HUES64 (cell line): ENCODE results near the gene TSPAN32.
A peak's percentile ranks its signal among the peaks of the same experiment; 100 is the strongest.

Experiments used
- H3K27ac ChIP-seq: 2 replicates; pipeline ENCODE4 v1.7.0; 2013; ENCODE audit warnings: low read depth, low read length, inconsistent platforms
- H3K27me3 ChIP-seq: 2 replicates; pipeline ENCODE4 v1.6.1; 2013; ENCODE audit warnings: mild to moderate bottlenecking, low read length; ENCODE audit not compliant: insufficient read depth
- H3K36me3 ChIP-seq: 2 replicates; pipeline ENCODE4 v1.6.1; 2013; ENCODE audit warnings: mild to moderate bottlenecking, low read length; ENCODE audit not compliant: insufficient read depth
- H3K4me1 ChIP-seq: 2 replicates; pipeline ENCODE4 v1.6.1; 2013; ENCODE audit warnings: mild to moderate bottlenecking, low read length, moderate library complexity; ENCODE audit not compliant: insufficient read depth
- H3K4me3 ChIP-seq: 2 replicates; pipeline ENCODE4 v1.5.1; 2013; ENCODE audit warnings: mild to moderate bottlenecking, low read length, moderate library complexity
- H3K9ac ChIP-seq: 2 replicates; pipeline ENCODE4 v1.6.1; 2013; ENCODE audit warnings: mild to moderate bottlenecking, low read depth, low read length
- H3K9me3 ChIP-seq: 2 replicates; pipeline ENCODE4 v1.6.1; 2013; ENCODE audit warnings: low read depth, low read length; ENCODE audit not compliant: insufficient read depth
- WGBS: fragments of 150-250, 120-280 bp; methylation state at CpG from one replicate; pipeline ENCODE4 v1.1.7; 2013; ENCODE audit warnings: missing lambda C conversion rate; 5-methylcytosine and 5-hydroxymethylcytosine counted together

The TSPAN32 gene

DNA sequence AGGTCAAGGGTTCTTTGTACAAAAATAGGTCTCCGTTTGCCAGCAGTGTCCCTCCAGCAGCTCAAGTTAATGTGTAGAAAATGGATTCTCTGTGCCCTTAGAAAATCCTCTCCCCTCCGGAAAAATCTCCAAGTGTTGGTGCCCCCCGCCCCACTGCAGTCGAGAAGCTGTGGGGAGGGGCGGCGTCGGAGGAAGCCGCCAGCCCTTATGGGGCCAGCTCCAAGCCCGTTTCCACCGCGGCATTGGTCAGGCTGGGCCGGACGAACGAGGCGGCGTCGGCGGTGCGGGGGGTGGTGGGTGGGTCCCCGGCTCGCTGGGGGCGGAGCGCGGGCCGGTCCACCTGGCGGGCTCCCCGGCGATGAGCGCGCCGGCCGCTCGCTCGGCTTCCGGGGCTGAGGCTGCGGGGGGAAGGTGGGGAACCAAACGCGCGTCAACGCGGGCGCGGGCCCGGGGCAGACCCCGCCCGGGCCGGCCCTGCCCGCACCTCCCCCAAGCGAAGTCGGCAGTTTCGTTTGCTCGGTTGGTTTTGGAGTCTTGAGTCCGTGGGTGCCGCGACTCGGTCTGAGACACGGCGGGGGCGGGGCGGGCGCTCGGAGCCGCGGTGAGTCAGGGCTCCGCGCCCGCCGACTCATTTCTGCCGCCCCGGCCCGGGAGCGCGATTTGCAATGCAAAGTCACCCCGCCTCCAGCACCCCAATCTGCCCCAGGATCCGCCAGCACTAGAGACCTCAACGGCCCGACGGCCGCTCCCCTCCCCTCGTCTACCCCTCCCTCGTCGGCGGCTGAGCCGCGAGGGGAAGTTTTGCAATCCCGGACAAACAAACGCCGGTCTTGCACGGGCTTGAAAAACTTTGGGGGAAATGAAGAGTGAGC, 32.8 kb upstream of the TSPAN32 start:
- peak overlapping the region; percentile 52 for H3K4me3 ChIP-seq
- peaks cover 95% of the 10 kb centered on the region for H3K27me3 ChIP-seq
- H3K27ac ChIP-seq = no peak overlapping the region
- 2% methylated on average over 87 of the region's 89 CpGs for WGBS
- peaks cover 4% of the 10 kb centered on the region; the same call in 1 of the 2 replicates for H3K4me1 ChIP-seq
- no peaks in the 10 kb centered on the region for H3K9me3 ChIP-seq
- H3K9ac ChIP-seq = no peak overlapping the region; the same call in 1 of the 2 replicates
- H3K36me3 ChIP-seq = no peaks in the 10 kb centered on the region

DNA sequence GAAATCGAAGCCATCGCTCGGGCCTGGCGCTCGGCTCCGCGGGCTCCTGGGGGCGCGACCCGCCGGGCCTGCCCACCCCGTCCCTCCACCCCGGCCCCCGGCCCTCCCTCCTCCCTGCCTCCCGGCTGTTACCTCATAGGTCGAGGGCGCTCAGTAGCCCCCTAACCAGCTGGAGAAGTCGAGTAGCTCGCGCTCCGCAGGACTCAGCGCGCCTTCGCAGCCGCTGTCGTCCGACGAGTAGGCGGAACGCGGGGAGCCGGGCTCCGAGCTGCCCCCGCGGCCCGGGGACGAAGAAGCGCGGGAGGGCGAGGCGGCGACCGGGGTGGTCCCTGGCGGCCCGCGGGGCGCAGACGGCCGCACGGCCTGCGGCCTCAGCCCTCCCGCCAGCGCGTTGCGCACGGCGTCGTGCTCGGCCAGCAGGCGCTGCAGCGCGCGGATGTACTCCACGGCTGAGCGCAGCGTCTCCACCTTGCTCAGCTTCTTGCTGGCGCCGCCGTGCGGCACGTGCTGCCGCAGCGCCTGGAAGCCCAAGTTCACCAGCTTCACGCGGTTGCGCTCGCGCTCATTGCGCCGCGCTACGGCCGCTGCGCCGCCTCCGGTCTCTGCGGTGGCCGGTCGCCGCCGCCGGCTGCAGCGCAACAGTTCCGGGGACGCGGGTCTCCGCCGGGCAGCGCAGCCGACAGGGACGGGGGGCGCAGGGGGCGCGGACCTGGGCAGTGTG, 32.1 kb upstream of the TSPAN32 start:
- peak overlapping the region; percentile 52 for H3K4me3 ChIP-seq
- H3K9ac ChIP-seq = peak overlapping the region; percentile 31; the same call in 1 of the 2 replicates
- WGBS = 3% methylated on average over 102 of the region's 104 CpGs
- peaks cover 4% of the 10 kb centered on the region; the same call in 1 of the 2 replicates for H3K4me1 ChIP-seq
- H3K27ac ChIP-seq = no peak overlapping the region
- peaks cover 97% of the 10 kb centered on the region for H3K27me3 ChIP-seq
- H3K36me3 ChIP-seq = no peaks in the 10 kb centered on the region
- H3K9me3 ChIP-seq = no peaks in the 10 kb centered on the region

DNA sequence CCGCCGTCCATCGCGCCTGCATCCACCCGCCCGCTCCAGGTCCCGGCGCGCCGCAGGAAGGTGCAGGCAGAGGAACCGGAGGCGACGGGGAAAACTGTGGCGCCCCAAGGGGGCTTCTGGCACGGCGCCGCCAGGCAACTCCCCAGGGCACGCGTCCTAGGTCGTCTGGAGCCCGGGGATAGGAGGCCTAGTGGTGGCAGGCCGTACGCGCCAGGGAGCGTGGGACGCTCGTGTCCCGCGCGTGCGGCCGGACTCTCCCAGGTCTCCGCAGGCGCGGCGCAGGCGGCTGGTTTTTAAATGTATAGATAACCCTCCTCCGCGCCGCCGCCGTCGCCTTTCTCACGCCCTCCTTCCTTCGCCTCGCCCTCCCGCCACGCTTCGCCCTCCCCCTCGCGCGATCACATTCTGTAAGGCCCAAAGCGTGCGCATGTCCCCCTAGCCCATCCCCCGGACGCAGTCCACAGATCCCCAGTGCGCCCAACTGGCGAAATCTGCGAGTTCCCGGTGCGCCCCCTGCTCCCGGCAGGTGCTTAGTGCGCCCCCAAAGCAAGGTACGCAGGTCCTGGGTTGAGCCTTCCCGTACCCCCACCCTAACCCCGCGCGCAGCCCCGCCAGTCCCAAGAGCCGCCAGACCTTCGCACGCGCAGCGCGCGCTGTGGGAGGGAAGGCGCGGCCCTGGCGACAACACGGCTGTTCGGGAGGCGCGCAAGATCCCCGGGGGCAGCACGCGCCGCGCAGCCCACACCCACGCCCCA, 31.3 kb upstream of the TSPAN32 start, which contains the start of gene ASCL2:
ASCL2 (minus strand) TSS at position 267 of the 755 bp plus-strand sequence; CDS start at position 11, 256 bp downstream.
- 46% methylated on average over 89 of the region's 89 CpGs for WGBS
- H3K4me3 ChIP-seq = peak within 1 kb of the TSS; percentile 52
- peaks cover 95% of the 10 kb centered on the region for H3K27me3 ChIP-seq
- no peaks in the 10 kb centered on the region for H3K9me3 ChIP-seq
- no peaks in the 10 kb centered on the region for H3K36me3 ChIP-seq
- H3K4me1 ChIP-seq = peaks cover 4% of the 10 kb centered on the region; the same call in 1 of the 2 replicates
- peak within 1 kb of the TSS; percentile 31; the same call in 1 of the 2 replicates for H3K9ac ChIP-seq
- H3K27ac ChIP-seq = no peak within 1 kb of the TSS

DNA sequence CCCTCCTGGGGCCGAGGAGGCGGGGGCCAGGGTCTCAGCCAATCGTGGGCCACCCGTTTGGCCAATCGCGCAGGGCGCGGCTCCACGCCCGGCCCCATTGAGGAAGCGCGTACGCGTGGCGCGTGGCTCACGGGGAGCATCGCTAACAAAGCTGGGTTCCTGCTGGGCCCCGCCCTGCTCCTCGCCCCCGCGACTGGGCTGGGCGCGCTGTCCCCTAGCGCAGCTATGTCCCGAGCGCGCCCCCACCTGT, 30.8 kb upstream of the TSPAN32 start:
- H3K9ac ChIP-seq = no peak overlapping the region
- peaks cover 4% of the 10 kb centered on the region; the same call in 1 of the 2 replicates for H3K4me1 ChIP-seq
- peak overlapping the region; percentile 32; the same call in 1 of the 2 replicates for H3K4me3 ChIP-seq
- H3K27ac ChIP-seq = no peak overlapping the region
- H3K36me3 ChIP-seq = no peaks in the 10 kb centered on the region
- 57% methylated on average over 28 of the region's 28 CpGs for WGBS
- no peaks in the 10 kb centered on the region for H3K9me3 ChIP-seq
- H3K27me3 ChIP-seq = peaks cover 92% of the 10 kb centered on the region

DNA sequence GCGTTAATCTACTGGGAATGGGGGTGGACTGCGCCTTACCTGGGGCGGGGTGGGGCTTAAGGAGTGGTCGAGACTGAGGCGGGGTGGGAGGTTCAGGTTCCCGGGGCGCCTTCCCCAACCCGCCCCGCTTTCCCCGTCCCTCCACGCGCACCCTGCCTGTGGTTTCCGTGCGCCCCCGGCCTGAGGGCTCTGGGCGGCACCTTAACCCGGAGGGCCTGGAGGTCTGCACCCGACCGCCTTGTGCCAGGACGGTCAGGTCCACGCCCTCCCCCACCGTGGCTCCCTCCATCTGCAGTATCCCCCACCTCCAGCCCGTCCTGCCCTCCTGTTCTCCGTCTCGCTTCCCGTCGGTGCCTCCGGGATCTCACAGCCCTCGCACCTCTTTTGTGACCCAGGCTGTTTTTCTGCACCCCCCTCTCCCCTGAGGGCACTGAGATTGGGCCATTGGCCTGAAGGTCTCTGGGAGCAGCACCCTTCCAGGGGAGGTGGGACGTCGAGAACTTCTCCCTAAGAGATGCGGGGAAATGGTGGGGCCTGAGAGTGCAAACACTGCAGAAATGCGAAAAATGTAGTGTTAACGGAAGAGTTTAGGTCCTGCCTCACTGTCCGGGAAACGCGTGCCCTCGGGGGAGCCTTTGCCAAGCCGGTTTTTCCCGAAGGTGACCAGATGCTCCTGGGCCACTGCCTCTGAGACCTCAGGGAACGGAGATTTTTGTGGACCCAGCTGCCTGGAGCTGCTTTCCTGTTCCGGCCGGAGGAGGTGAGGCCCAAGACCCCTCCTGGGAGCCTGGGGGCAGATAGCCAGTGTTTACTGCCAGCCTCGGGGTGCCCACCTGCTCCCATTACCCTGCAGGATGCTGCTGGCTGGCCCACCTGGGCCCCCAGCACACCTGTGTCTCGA, 30.2 kb upstream of the TSPAN32 start:
- Histone ChIP-seq H3K9ac (no peak overlapping the region), H3K9me3 (no peaks in the 10 kb centered on the region), H3K4me3 (peak overlapping the region; percentile 32; the same call in 1 of the 2 replicates), H3K4me1 (peaks cover 4% of the 10 kb centered on the region; the same call in 1 of the 2 replicates), H3K27me3 (peaks cover 91% of the 10 kb centered on the region), H3K36me3 (no peaks in the 10 kb centered on the region), H3K27ac (no peak overlapping the region)
- WGBS = 72% methylated on average over 45 of the region's 45 CpGs

DNA sequence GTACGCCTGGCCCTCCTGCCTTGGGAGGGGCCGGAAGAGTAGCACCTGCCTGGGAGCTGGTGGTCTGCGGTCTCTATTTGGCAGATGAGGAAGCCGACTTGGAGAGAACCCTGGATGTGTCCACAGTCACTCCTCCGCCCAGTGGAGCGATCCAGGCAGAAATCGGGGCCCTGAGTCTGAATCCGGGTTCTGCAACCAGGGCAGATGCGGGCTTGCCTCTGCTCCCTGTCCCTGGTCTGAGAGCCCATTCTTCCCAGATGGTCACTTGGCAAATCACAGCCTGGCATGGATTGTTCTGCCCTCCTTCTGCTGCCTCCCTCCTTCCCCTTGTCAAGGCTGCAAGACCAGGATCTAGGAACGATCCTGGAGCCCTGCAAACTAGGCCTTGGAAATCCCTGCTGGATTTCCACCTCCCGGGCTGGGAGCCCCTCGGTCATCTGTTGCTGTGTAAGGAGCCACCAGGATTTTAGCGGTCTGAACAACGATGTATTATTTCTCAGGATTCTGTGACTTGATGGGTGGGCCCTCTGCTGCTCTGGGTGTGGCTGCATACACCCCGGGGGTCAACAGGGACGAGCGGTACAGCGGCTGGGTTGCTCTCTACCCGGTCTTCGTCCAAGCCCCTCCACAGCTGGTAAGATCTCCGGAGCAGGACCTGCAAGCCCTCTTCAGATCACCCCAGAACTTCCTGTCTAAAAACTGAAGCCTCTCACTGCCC, 29.4 kb upstream of the TSPAN32 start:
- no peak overlapping the region for H3K9ac ChIP-seq
- H3K4me1 ChIP-seq = peaks cover 8% of the 10 kb centered on the region; the same call in 1 of the 2 replicates
- H3K27ac ChIP-seq = no peak overlapping the region
- peaks cover 89% of the 10 kb centered on the region for H3K27me3 ChIP-seq
- no peaks in the 10 kb centered on the region for H3K36me3 ChIP-seq
- H3K4me3 ChIP-seq = no peak overlapping the region
- WGBS = 91% methylated on average over 21 of the region's 21 CpGs
- H3K9me3 ChIP-seq = no peaks in the 10 kb centered on the region

DNA sequence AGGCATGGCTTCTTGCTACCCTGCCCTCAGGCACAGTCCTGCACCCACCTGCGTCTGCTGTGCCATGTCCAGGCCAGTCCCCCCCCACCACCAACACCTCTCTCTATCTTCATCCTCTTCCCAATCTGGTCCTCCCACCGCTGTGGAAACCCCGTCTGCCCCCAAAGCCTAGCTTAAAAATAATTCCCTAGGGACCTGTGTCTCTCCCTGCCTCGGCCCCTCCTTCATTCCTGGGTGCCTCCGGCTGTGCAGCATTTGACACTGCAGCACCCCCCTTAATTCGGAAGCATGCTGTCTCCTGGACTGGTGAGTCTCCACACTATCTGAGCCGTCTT, 28.9 kb upstream of the TSPAN32 start:
- 89% methylated on average over 7 of the region's 7 CpGs for WGBS
- H3K27ac ChIP-seq = no peak overlapping the region
- no peaks in the 10 kb centered on the region for H3K36me3 ChIP-seq
- no peaks in the 10 kb centered on the region for H3K9me3 ChIP-seq
- peaks cover 84% of the 10 kb centered on the region for H3K27me3 ChIP-seq
- no peak overlapping the region for H3K4me3 ChIP-seq
- no peak overlapping the region for H3K9ac ChIP-seq
- H3K4me1 ChIP-seq = peaks cover 13% of the 10 kb centered on the region; the same call in 1 of the 2 replicates

DNA sequence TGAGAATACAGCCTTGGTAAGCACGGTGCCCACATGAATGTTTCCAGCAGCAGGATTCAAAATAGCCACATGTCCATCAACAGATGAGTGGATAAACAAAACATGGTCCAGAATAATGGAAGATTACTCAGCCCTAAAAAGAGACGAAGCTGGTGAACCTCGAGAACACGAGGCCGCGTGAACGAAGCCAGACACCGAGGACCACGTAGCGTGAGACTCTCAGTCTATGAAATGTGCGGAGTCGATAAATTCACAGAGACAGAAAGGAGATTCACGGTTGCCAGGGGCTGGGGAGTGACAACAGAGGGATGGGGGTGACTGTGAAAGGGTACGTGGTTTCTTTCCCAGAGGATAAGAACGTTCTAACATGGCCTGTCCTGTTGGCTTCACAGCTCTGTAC, 28.5 kb upstream of the TSPAN32 start:
- Histone ChIP-seq H3K9me3 (no peaks in the 10 kb centered on the region), H3K4me3 (no peak overlapping the region), H3K27ac (no peak overlapping the region), H3K27me3 (peaks cover 80% of the 10 kb centered on the region), H3K9ac (no peak overlapping the region), H3K4me1 (peaks cover 14% of the 10 kb centered on the region; the same call in 1 of the 2 replicates), H3K36me3 (no peaks in the 10 kb centered on the region)
- WGBS = 93% methylated on average over 13 of the region's 15 CpGs

DNA sequence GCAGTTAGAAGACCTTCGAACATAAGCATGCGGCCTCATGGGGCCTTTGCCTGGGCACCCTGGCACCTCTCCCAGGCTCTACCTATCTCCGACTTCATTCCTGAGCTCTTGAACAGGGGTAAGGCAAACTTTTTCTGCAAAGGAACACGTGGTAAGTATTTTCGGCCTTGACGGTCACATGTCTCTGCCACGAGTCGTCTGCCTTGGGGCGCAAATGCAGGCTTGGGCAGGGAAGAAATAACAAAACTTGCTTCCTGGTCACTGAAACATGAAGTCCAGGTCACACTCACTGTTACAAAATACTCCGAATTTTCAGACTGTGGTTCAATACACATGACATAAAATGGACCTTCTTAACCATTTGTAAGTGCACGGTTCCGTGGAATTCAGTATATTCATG, 28.0 kb upstream of the TSPAN32 start:
- Histone ChIP-seq H3K9ac (no peak overlapping the region), H3K9me3 (no peaks in the 10 kb centered on the region), H3K4me1 (peaks cover 11% of the 10 kb centered on the region; the same call in 1 of the 2 replicates), H3K27me3 (peaks cover 75% of the 10 kb centered on the region), H3K4me3 (no peak overlapping the region), H3K36me3 (no peaks in the 10 kb centered on the region), H3K27ac (no peak overlapping the region)
- 90% methylated on average over 12 of the region's 12 CpGs for WGBS
